Subcutaneous abdominal adipose tissue (tissue), 5 donors: Measurements from ENCODE around the gene BMPR1A.
A peak's percentile ranks its signal among the peaks of the same experiment; 100 is the strongest.

Experiments used
- H3K27ac ChIP-seq: one replicate; pipeline ENCODE4 v1.7.0; 2013; ENCODE audit warnings: low read depth, mild to moderate bottlenecking, inconsistent platforms, low read length, moderate library complexity
- H3K27me3 ChIP-seq, 5 donors: one replicate each; pipeline ENCODE4 v1.7.0; 2013; ENCODE audit warnings: low read length in 5 of 5, inconsistent platforms in 1 of 5; ENCODE audit not compliant: control insufficient read depth in 5 of 5, insufficient read depth in 4 of 5
- H3K36me3 ChIP-seq, 5 donors: one replicate each; pipeline ENCODE4 v1.7.0; 2013; ENCODE audit warnings: low read length in 5 of 5; ENCODE audit not compliant: control insufficient read depth in 5 of 5, insufficient read depth in 5 of 5
- H3K4me1 ChIP-seq, 5 donors: one replicate each; pipeline ENCODE4 v1.7.0; 2013; ENCODE audit warnings: low read length in 5 of 5, mild to moderate bottlenecking in 3 of 5, moderate library complexity in 1 of 5; ENCODE audit not compliant: control insufficient read depth in 5 of 5, insufficient read depth in 5 of 5
- H3K4me3 ChIP-seq, 5 donors: one replicate each; pipeline ENCODE4 v1.7.0; 2013; ENCODE audit warnings: low read length in 5 of 5, low read depth in 1 of 5
- H3K9ac ChIP-seq, 5 donors: one replicate each; pipeline ENCODE4 v1.7.0; 2013; ENCODE audit warnings: low read length in 5 of 5, mild to moderate bottlenecking in 4 of 5, moderate library complexity in 3 of 5
- H3K9me3 ChIP-seq, 5 donors: one replicate each; pipeline ENCODE4 v1.7.0; 2013; ENCODE audit warnings: low read length in 5 of 5; ENCODE audit not compliant: control insufficient read depth in 5 of 5
- donor health status: healthy.
- donor health status: healthy.
- donor health status: healthy.
- donor health status: healthy.
- donor health status: healthy.

The BMPR1A gene

DNA sequence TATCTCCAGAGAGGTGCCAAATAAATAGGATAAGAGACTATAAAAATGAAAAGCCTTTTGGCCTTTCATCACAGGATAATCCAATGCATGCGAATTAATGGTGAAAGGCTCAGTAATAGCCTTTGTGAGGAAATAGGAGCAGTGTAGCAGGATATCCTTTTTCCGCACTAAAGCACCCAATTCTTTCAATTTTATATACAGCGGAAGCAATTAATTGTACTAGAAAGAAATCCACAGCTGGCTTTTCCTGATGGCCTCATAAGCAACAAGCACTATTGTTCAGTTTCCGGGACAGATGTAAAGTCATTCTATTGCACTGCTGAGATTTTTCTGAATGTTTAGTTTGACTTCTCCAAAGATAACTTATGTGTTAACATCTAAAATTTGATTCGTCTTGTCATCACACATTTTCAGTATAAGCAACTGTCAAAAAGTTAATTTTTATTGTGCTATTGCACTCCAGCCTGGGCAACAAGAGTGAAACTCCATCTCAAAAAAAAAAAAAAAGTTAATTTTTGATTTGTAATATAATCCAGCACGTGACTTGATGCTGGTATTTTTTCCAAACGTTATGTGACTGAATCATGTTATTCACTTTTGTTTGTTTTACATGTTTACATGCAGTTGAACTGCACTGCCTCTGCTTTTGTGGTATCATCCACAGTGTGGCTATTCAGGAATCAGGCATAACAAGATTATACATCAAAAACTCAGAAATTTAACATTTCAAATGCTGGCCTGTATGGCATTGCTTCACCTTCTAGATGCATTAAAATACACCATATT is 8.4 kb upstream of the BMPR1A start:
- Histone ChIP-seq H3K27ac (no peak overlapping the region), H3K36me3 (no peaks in the 10 kb centered on the region), H3K9me3 (no peaks in the 10 kb centered on the region), H3K4me1 (peaks cover 0 to 18% (median 14%) of the 10 kb centered on the region in 5 donors), H3K27me3 (peaks cover 0 to 6% (median 0%) of the 10 kb centered on the region in 5 donors), H3K9ac (no peak overlapping the region), H3K4me3 (no peak overlapping the region)

DNA sequence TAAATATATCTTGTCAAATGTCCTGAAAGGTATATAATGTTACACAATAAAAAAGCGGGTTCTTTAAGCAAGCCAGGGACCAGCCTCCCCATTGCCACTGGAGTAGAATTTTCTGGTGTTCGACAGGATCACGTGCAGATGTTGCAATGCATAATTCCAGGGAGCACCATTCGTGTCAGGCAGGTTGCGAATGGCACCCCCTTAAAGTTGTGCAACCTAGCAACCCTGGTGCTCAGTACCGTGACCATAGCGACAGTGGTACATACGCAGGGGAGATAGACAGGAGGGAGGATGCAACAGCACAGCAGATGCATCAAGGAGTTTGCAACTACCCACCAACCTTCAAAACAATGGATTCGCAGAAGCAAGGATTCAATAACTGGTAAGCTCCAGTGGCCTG is 6.6 kb upstream of the BMPR1A start:
- Histone ChIP-seq H3K4me3 (no peak overlapping the region), H3K4me1 (peaks cover 0 to 13% (median 4%) of the 10 kb centered on the region in 5 donors), H3K27me3 (peaks cover 0 to 3% (median 0%) of the 10 kb centered on the region in 5 donors), H3K36me3 (no peaks in the 10 kb centered on the region), H3K9me3 (no peaks in the 10 kb centered on the region), H3K9ac (no peak overlapping the region), H3K27ac (no peak overlapping the region)

DNA sequence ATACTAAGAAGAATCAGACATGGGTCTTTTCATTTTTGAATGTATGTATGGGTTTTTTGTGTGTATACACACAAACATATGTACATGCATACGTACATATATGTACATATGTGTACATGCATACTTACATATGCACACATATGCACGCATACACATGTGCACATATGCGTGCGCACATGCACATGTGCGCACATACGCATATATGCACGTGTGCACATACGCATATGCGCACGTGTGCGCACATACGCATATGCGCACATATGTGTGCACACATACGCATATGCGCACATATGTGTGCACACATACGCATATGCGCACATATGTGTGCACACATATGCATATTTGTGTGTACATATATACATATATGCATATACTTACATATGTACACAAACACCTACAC is 4.9 kb upstream of the BMPR1A start:
- Histone ChIP-seq H3K9ac (no peak overlapping the region), H3K9me3 (no peaks in the 10 kb centered on the region), H3K4me3 (no peak overlapping the region), H3K27ac (no peak overlapping the region), H3K36me3 (no peaks in the 10 kb centered on the region), H3K4me1 (peaks cover 2 to 25% (median 15%) of the 10 kb centered on the region in 5 donors), H3K27me3 (peaks cover 0 to 3% (median 0%) of the 10 kb centered on the region in 5 donors)

DNA sequence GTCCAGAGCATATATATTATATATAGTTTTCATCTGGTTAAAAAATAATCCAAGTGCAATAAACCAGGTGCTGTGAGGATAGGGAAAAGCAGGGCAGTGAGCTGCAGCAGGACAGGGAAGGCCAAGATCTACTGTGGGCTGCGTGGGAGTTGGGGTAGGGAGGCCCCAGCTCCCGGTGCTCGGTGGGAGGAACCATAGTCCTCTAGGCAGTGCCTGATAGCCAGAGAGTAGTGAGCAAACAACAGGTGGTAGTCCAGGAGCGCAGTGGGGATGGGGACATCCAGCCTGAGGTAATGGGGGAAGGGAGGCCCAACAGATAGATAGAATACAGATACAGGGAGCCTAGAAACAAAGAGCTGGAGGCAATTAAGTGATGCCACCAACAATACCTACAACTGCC is 4.1 kb upstream of the BMPR1A start:
- Histone ChIP-seq H3K27me3 (peaks cover 0 to 3% (median 0%) of the 10 kb centered on the region in 5 donors), H3K9me3 (no peaks in the 10 kb centered on the region), H3K36me3 (no peaks in the 10 kb centered on the region), H3K4me1 (peaks cover 2 to 25% (median 16%) of the 10 kb centered on the region in 5 donors), H3K4me3 (no peak overlapping the region), H3K9ac (no peak overlapping the region), H3K27ac (no peak overlapping the region)

DNA sequence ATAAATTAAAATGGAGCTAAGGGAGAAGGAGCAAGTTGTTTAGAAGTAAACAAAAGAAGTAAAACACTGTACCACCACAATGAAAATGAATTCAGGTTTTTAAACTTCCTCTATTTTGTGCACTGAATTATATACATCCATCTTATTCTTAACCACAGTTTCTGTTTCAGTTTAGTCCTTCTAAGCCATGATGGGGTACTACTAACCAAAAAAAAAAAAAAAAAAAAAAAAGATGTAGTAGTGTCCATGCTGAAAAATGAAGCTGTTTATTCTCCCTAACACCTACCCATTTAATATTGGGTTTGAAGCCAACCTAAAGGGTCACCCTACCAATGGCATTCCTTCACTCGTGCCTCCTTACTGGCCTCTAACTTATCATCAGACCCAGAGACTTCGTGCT is 3.4 kb upstream of the BMPR1A start:
- H3K4me1 ChIP-seq: peaks cover 2 to 27% (median 21%) of the 10 kb centered on the region in 5 donors
- H3K9ac ChIP-seq: no peak overlapping the region
- H3K27me3 ChIP-seq: peaks cover 0 to 3% (median 0%) of the 10 kb centered on the region in 5 donors
- H3K27ac ChIP-seq: no peak overlapping the region
- H3K4me3 ChIP-seq: no peak overlapping the region
- no peaks in the 10 kb centered on the region for H3K36me3 ChIP-seq
- H3K9me3 ChIP-seq: no peaks in the 10 kb centered on the region

DNA sequence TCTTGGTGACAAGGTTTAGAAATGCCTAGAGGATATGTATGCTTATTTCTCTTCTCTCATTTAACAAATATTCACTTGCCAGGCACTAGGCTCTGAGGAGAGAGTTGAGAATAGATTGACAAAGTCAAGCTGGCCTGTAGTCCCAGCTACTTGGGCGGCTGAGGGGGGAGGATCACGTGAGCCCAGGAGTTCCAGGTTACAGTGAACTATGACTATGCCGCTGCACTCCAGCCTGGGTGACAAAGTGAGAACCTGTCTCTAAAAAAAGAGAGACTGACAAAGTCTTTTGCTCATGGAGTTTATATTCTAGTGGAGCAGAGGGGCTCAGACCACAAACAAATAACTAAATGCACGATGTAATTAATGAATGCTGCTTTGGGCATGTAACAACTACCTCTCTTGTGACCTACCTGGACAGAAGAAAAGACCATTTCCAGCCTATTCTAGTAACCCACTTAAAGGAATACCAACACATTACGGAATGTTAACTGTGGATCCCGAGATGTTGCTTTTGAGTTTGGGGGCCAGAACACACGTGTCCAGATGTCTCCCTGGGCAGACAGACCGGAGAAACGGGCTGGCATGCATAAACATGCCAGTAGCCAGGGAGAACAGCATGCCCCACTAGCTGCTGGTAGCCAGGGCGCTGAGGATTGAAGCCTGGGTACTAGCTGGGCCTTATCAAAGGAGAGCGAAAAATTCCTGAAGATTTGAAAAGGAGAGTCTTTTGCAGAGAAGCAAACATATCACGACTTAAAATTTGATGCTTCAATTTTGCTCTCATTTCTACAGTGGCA is 2.6 kb upstream of the BMPR1A start:
- H3K27me3 ChIP-seq: peaks cover 0 to 5% (median 0%) of the 10 kb centered on the region in 5 donors
- no peak overlapping the region for H3K4me3 ChIP-seq
- no peaks in the 10 kb centered on the region for H3K9me3 ChIP-seq
- no peaks in the 10 kb centered on the region for H3K36me3 ChIP-seq
- peaks cover 2 to 33% (median 27%) of the 10 kb centered on the region in 5 donors for H3K4me1 ChIP-seq
- no peak overlapping the region for H3K27ac ChIP-seq
- no peak overlapping the region for H3K9ac ChIP-seq

DNA sequence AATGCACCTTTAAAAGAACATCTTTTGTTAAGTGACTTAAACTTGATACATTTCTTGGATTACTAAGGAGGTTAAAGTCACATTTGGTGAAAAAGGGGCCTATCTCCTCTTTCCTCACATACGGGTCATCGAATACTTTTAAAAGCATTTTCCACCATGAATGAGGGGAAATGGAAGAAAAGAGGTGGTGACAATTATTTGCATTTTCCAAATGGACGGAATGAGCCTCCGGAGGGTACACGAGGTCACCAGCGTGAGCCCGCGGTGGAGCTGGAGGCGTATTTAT is 1.0 kb upstream of the BMPR1A start:
- Histone ChIP-seq H3K4me1 (peaks cover 2 to 41% (median 31%) of the 10 kb centered on the region in 5 donors), H3K27me3 (peaks cover 0 to 5% (median 0%) of the 10 kb centered on the region in 5 donors), H3K36me3 (no peaks in the 10 kb centered on the region), H3K9ac (peak overlapping the region; percentile 40 to 94 (median 91)), H3K4me3 (peak overlapping the region; percentile 74 to 88 (median 75)), H3K9me3 (no peaks in the 10 kb centered on the region), H3K27ac (peak overlapping the region; percentile 92)

DNA sequence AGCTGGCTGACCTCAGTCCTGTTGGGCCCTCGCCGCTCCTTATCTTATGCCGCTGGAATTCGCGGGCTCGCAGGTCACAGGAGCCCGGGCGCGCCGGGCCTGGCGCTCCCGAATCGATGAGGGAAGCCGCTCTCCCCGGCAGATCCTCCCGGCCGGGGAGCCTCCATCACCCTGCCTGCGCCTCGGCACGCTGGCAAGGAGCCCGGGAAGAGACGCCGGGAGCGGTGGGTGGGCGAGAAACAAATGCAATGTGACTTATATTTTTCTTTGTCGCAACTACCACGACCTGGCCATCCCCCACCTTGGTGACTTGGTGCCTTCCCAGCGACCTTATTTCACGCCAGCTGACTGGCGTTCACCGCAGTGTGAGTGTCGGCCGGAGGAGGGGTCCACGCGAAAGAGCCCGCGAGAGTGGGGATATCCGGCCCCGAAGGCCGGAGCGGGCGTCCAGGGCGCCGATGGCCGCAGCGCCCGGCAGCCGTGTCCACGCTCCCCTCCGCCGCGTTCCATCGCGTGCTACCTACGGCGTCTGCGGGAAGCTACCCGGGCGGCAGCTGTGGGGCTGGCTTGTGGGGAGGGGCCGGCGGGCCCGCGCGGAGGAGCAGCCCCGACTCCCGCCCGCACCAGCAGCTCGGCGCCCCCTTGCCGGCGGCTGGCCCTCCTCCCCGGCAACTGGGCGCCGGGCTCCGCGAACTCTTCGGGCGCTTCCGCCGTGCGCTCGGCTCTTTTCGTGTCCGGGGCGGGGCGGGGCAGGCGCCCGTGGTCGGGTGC is 494 bp upstream of the BMPR1A start:
- Histone ChIP-seq H3K36me3 (no peaks in the 10 kb centered on the region), H3K9ac (peak overlapping the region; percentile 42 to 94 (median 91)), H3K4me1 (peaks cover 2 to 41% (median 31%) of the 10 kb centered on the region in 5 donors), H3K9me3 (no peaks in the 10 kb centered on the region), H3K27ac (peak overlapping the region; percentile 92), H3K27me3 (peaks cover 0 to 8% (median 0%) of the 10 kb centered on the region in 5 donors), H3K4me3 (peak overlapping the region; percentile 74 to 88 (median 75))

DNA sequence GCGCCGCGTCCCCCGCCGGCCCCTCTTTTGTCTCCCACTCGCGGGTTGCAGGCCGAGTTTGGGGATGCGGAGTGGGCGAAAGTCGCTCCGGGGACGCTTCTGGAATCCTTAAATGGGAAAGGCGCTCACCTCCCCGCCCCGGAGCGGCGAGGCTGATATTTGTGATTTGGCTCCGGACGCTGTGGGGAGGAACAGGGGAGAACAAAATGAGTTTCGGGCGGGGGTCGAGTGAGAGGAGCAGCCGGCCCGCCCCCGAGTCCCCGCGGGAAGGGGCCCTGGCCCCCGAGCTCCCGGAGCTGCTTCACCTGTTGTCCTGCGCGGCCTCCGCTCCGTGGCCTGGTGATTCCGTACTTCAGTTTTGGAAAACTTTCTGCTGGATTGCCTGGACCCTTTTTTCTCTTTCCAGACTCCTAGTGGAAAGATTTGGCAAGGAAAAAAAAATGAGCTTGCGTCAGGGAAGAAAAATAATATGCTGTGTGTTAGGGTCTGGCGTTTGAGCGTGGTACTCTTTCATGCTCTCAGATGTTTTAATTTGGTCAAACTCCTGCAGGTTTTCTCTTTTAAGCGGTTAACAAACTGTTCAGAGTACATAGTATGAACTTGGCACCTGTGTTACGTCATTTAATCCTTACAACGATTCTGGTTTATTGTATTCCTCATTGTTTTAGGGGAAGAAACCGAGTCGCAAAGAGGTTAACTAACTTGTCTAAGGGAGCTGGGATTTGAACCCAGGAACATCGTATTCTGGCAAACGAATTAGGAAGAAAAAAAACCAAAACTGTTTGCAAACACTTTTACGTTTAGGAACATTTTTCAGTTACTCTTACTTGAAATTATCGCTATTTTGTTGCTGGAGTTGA is 924 bp downstream of the BMPR1A start:
- peak overlapping the region; percentile 62 to 88 (median 72) for H3K4me3 ChIP-seq
- H3K4me1 ChIP-seq: peaks cover 2 to 44% (median 31%) of the 10 kb centered on the region in 5 donors
- H3K27ac ChIP-seq: peak overlapping the region; percentile 90
- H3K9ac ChIP-seq: peak overlapping the region; percentile 44 to 91 (median 80)
- peaks cover 0 to 5% (median 0%) of the 10 kb centered on the region in 5 donors for H3K27me3 ChIP-seq
- H3K36me3 ChIP-seq: no peaks in the 10 kb centered on the region
- no peaks in the 10 kb centered on the region for H3K9me3 ChIP-seq
